ENCODE data around the gene TAPT1. TPM values are rescaled to one million over a fixed set of nuclear protein-coding genes. Genes with fewer than 3 reads are reported as not detected.

TAPT1 gene
- total and polyA plus RNA-seq, 2 of the 13 experiments (the other 11 are each of a cell fraction or from before 2014, with no cell fraction given): 24.5 to 25.3 TPM

DNA sequence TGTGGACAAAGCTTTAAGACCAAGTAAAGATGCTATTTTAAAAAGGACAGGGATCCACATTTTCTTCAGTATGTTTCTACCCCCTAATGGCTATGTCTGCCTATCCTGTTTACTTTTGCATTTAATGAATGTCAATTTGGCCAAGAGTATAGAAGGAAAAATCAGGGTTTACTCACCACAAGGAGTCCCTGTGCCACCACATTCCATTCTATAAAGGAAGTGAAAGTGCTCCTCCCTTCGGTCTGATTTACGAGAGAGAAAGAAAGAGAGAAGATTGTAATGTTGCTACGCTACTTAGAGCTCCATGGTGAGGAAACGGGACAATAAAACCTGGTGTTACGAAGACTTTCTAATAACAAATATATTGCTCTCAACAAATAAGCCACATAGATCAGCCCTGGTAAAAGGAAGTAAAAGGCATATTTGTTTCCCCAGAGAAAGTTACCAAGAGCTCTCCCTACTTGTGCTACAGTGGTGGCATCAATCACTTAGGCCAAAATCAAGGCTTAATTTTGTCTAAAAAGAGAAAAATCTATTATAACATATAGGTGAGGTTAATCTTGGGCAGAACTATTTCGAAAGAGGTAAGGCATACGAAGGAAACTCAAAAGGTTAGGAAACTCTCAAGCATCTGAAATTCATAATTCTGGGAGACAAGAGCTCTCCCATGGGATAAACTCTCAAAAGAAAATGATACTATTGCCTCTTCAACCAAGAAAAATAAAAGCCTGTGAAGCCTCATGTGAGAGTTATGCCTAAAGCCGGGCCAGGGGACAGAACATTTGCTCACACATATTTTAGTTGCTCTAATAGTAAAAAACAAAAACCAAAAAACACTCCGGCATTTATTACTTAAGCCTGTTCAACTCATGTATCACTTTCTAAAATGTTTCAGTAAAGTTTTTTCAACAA is 29.5 kb downstream of the TAPT1 start:
- WGBS (ENCODE audit: low lambda C conversion rate): 92% methylated on average over 9 of the region's 9 CpGs
- intact Hi-C loops (cut with micrococcal nuclease; ENCODE audit: unreplicated experiment): loop anchor here (2.0 kb wide), 1 partner anchor 68 kb away; no protein-coding TSS in a partner anchor
- no peak overlapping the region for H3K27ac ChIP-seq (ENCODE audit: extremely low read length, insufficient read depth, low read length)
- H3K36me3 ChIP-seq (replicated peaks in 1 of 2; ENCODE audit: control insufficient read depth in 1 of 2, insufficient read depth in 2 of 2, low read length in 2 of 2): peaks cover under 1 to 5% of the 10 kb centered on the region in 2 experiments; a peak in 4 of 5 replicates
- CTCF ChIA-PET (ENCODE audit: low intra/inter-chr PET ratio, low total read pairs): no interaction called here
- no peak overlapping the region for H2AFZ ChIP-seq (ENCODE audit: low read length)
- no peaks in the 10 kb centered on the region for H3K4me1 ChIP-seq (ENCODE audit: insufficient read depth, low read length)
- BruUV-seq (replicated peaks): no TSS peak
- POLR2A ChIA-PET: no interaction called here
- no peaks in the 10 kb centered on the region for H4K20me1 ChIP-seq (ENCODE audit: insufficient read depth, low read length)
- in situ Hi-C loops (cut with HindIII; ENCODE audit: extremely low pct_ligation_motif_present, low pct_unique_long_range_greater_than_20kb): no loop called here
- no peak overlapping the region for H3K9ac ChIP-seq (ENCODE audit: insufficient read depth, low read depth, low read length)
- TF ChIP-seq MAFK (conservative IDR thresholded peaks at IDR 0.05 in 1 of 2, IDR thresholded peaks at IDR 0.05 in 1 of 2; ENCODE audit: low read length in 2 of 2) (no peak), SMC3 (IDR thresholded peaks at IDR 0.05; ENCODE audit: low read length) (0 out of 2 replicates have a peak, but pooled peaks have one; percentile 8), MTERF4 (CRISPR knock-in tag; IDR thresholded peaks at IDR 0.05) (no peak), ZNF512 (CRISPR knock-in tag; IDR thresholded peaks at IDR 0.05) (no peak)
- H3K79me2 ChIP-seq (ENCODE audit: insufficient read depth, low read length): no peaks in the 10 kb centered on the region
- ATAC-seq (no peak), FAIRE-seq (no peak), DNase-seq (ENCODE audit: low spot score) (peak; percentile 4)
- no peak overlapping the region for H3K4me2 ChIP-seq (ENCODE audit: low read depth, low read length)
- H3K27me3 ChIP-seq (ENCODE audit: control insufficient read depth in 1 of 2, insufficient read depth in 2 of 2, low read length in 2 of 2): no peaks in the 10 kb centered on the region
- H3K4me3 ChIP-seq (replicated peaks in 1 of 3; ENCODE audit: insufficient read depth in 1 of 3, low read depth in 2 of 3, low read length in 3 of 3): no peak overlapping the region
- H3K9me3 ChIP-seq (ENCODE audit: low read length): no peaks in the 10 kb centered on the region

Measured in HepG2 (cell line).